Measurements from ENCODE around the gene KRT17.
"Not testable (repeated sequence)": the region's sequence is repeated elsewhere in the genome, so short reads cannot be mapped to it uniquely, and the experiment has no call there.

The KRT17 gene

GRCh38 chr17:41619927-41620582 lies 4.3 kb downstream of the KRT17 start:
- DNase-seq (ENCODE audit: low read depth), result not testable (repeated sequence)

GRCh38 chr17:41619036-41619926 lies 5.1 kb downstream of the KRT17 start:
- DNase-seq (ENCODE audit: low read depth), result no peak

GRCh38 chr17:41618341-41619035 lies 5.9 kb downstream of the KRT17 start:
- no peak for DNase-seq (ENCODE audit: low read depth)

DNA sequence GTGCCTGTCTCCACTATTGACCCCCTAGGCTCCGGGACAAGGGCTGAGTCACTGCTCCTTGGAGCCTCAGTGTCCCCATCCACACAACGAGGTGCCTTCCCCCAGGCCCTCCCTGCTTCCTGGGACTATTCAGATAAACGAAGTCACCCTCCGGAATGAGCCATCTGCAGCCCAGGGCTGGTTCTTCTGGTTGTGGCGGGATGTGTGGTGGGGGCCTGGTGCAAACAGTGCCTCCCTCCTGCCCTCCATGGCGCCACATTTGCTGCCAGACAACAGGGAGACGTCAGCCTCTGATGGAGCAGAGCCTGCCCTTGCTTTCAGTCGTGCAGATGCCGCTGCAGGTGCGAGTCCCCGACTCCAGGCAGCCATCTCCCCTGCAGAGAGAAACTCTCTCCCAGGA lies 6.7 kb downstream of the KRT17 start:
- no peak for DNase-seq (ENCODE audit: low read depth)

DNA sequence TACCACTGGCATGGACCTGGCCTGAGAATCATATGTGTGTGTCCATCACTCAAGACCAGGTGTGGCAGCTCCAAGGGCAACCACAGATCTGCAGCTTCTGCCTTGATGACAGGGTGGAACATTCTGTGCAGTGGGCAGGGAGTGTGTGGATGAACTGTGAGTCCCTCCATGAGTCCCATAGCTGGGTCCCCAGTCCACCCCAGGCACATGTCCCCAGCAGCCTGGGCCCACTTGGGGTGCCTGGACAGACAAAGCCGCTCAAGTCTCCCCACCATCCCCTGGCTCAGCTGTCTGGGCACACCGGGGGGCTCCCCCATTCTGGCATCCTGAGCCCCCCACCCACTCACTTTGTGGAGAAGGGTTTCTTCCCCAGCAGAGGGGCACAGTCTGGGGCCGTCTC lies 7.2 kb downstream of the KRT17 start:
- no peak for DNase-seq (ENCODE audit: low read depth)

DNA sequence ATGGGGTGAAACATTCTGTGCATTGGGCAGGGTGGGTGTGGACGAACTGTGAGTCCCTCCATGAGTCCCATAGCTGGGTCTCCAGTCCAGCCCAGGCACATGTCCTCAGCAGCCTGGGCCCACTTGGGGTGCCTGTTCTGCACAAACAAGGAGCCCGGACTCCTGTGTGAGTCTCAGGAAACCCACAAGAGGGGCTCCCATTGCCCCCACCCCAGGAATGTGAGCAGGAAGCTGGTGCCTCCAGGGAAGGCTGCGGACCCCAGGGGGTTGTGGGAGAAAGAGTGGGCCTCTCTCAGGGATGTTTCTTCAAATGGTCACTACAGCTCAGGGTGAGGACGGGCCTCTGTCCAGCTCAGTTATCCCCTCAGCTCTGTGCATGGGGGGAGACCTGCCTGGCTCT lies 7.9 kb downstream of the KRT17 start:
- DNase-seq (ENCODE audit: low read depth), result not testable (repeated sequence)

DNA sequence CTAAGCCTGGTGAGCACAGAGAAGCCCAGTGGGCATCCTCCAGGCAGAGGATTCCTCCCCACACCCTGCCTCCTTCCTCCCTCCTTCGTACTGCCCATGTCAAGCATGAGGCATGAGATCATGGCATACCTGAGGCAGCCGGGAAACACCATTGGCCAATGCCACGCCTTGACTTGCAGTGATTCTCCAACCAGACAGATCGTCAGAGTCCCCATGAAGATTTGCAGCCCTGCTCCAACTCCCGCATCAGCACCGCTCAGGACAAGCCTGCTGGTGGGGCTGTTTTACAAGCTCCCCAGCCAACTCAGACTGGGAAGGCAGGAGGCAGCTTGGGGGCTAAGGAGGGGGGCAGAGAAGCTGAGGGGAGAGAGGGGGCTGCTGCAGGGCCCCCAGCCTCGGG lies 8.9 kb downstream of the KRT17 start:
- peak; percentile 18 for DNase-seq (ENCODE audit: low read depth)

DNA sequence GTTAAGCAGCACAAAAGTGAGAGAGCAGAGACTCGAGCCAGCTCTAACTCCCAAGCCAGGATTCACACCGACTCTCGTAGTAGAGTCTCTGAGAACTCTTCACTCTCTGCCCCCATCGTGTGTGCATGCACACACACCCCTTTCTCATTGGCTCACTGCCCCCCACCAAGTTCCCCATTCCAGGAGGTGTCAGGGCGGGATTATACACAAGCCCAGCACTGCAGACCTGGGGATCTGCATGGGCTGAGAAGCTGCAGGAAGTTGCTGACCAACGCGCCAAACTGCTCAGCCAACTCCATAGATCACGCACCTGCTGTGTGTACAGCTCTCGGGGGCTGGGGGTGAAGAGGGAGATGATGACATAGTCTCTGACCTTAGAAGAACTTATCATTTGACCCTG lies 9.6 kb downstream of the KRT17 start:
- not testable (repeated sequence) for DNase-seq (ENCODE audit: low read depth)

- no peak for DNase-seq (ENCODE audit: low read depth)
Observed at GRCh38 chr17:41614098-41614497, 10.3 kb downstream of the KRT17 start.

GRCh38 chr17:41613277-41614082 lies 10.9 kb downstream of the KRT17 start:
- no peak for DNase-seq (ENCODE audit: low read depth)

- peak; percentile 73 for DNase-seq (ENCODE audit: low read depth)
Observed at GRCh38 chr17:41612376-41613160, 11.8 kb downstream of the KRT17 start, which contains the start of gene KRT16. TSS of gene KRT16 (minus strand) at chr17:41612767. CDS start at chr17:41612688, 79 bp downstream.

DNA sequence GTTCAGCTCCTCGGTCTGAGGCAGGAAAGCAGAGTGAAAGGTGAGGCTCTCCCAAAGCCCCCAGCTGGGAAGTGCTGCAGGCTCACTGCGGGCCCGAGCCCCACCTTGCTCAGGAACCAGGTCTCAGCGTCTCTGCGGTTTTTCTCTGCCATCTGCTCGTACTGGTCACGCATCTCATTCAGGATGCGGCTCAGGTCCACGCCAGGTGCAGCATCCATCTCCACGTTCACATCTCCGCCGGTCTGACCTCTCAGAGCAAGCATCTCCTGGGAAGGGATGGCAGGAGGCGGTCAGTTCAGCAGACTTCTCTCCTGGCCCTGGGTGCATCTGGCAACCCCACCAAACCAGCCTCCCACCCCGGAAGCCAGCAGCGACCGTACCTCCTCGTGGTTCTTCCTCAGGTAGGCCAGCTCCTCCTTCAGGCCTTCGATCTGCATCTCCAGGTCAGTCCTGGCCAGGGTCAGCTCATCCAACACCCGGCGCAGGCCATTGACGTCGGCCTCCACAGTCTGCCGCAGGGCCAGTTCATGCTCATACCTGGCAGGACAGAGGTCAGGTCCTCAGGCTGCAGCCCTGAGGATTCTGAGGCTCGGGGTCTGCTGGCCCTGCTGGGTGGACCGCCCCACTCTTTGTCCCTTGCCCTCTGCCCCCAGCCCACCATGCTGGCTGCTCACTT lies 13.3 kb downstream of the KRT17 start:
- no peak for DNase-seq (ENCODE audit: low read depth)

DNA sequence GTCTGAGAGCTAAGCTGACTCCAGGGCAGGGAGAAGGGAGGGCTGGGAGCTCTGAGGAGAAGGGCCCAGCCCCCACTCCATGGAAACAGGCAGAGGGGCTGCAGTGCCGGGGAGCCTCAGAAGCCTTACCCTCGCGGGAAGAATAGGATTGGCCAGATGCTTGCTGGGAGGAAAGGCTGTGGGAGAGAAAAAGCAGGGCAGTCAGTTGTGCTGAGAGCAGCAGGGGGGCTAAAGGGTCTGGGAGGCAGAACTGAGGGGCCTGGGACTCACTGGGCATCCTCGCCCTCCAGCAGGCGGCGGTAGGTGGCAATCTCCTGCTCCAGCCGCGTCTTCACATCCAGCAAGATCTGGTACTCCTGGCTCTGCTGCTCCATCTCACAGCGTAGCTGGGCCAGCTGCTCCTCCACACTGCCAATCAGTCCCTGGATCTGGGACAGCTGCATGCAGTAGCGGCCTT lies 14.3 kb downstream of the KRT17 start:
- DNase-seq (ENCODE audit: low read depth), result not testable (repeated sequence)

DNA sequence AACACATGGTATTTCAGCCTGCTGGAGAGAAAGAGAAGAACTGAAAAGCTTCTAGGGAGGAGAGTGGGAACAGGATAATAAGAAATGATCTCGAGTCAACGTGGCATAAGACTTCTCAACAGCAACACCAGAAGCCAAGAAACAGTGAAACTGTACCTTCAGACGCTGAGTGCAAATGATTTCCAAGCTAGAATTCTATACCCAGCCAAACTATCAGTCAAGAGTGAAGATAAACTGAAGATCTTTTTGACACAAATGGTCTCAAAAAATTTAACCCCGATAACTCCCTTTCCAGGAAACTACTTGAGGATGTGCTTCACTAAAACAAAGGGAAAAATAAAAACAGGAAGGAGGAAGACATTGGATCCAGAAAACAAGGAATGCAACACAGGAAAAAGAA lies 17.4 kb downstream of the KRT17 start:
- not testable (repeated sequence) for DNase-seq (ENCODE audit: low read depth)

DNA sequence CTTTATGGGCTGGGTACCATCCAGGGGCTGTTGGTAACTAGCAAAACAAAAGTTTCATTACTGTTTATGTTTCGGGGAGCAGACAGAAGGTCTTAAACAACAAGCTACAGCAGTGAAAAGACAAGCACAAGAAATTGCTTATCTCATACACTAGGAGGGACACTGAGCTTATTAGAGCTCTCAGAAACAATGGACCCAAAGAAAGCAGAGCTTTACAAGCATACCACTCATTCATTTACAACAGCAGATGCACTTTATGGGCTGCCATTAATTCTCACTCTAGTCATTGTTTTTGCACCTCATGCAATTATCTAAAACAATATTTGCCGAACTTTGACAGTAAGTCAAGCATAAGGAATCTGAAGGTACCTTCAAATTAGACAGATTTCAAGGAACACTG lies 21.9 kb downstream of the KRT17 start:
- DNase-seq (ENCODE audit: low read depth), result no peak

DNA sequence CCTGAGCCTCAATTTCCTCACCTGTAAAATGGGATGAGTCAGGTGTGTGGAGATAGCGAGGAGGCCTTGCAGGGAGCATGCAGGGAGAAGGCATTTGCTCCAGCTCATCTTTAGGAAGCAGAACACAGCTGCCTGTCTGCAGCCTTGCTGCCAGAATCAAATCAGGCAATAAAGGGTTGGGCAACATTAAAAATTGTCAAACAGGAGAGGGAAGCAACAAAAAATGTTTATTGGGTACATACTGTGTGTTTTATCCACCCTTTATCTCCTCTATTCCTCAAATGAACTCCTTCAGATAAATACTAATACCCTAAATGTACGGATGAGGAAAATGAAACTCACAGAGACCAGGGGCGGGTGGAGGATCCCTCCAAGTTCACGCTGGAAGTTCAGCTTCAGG lies 24.1 kb downstream of the KRT17 start:
- no peak for DNase-seq (ENCODE audit: low read depth)

- DNase-seq (ENCODE audit: low read depth), result no peak
Observed at GRCh38 chr17:41599680-41600079, 24.7 kb downstream of the KRT17 start.

- DNase-seq (ENCODE audit: low read depth), result no peak
Observed at GRCh38 chr17:41595585-41595984, 28.8 kb downstream of the KRT17 start.

DNA sequence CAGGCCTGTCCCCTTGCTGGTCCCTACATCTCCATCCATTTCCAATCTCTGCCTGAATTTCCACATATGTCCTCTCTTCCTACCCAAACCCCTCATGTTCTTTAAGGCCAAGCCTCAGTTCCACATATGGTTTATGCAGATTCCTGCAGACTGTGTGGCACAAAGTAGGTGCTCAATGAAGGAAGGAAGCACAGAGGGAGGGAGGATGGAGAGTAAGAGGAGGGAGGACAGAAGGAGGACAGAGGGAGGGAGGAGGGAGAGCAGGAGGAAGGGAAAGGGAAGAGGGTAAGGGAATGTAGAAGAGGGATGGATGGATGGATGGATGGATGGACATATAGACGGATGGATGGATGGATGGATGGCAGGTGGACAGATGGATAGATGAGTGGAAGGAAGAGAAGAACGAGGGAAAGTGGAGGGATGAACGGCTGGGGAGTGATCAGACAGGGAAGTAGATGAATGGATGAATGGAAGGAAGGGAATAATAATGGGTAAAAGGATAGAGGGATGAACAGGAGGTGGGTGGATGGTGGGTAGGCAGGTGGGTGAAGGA lies 29.9 kb downstream of the KRT17 start:
- no peak for DNase-seq (ENCODE audit: low read depth)

Data from EH (cell line).